ENCODE results near the gene MDGA2.
"Not testable (repeated sequence)": the region's sequence is repeated elsewhere in the genome, so short reads cannot be mapped to it uniquely, and the experiment has no call there.

The MDGA2 gene

GRCh38 chr14:47322751-47323150 is 352.7 kb downstream of the MDGA2 start:
- DNase-seq: no peak

DNA sequence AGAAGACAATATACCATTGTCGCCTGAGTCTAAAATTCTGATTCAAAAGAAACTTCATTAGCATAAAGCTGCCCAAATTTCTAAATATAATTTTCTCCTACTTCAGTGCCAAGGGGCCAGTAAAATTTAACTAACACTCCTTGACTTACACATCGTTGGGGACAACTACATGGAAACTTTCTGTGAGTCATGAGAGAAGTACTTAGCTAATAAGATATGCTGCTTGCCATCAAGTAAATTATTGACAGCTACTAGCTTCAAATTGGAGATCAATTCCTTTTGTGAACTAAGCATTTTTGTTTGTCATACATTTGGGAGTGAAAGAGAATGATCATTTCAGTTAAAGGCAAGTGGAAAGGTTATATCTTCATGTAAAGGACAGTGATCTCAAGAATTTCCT is 373.3 kb downstream of the MDGA2 start:
- DNase-seq: no peak

DNA sequence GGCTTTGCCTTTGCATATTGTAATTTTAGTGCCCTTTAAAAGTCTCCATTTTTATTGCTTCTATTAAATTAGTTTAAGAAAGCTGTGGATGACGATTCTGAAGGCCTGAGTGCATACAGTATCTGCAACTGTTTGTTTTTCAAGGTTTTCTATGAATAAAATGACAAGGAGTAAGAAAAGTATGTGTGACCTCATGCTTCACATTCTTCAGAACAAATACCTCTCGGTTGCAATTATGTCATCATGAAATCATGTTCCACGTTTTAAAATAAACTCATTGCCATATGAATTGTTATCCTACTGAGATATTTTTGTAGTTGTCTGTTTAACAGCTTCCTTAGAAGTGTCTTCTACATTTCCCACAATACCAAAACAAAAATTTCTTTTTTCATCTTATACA is 374.6 kb downstream of the MDGA2 start:
- no peak for DNase-seq

- DNase-seq: no peak
Measured at GRCh38 chr14:47297374-47297773, 378.0 kb downstream of the MDGA2 start.

- no peak for DNase-seq
Measured at GRCh38 chr14:47284283-47284682, 391.1 kb downstream of the MDGA2 start.

- not testable (repeated sequence) for DNase-seq
Measured at GRCh38 chr14:47281761-47282160, 393.6 kb downstream of the MDGA2 start.

GRCh38 chr14:47278233-47278842 is 397.1 kb downstream of the MDGA2 start:
- DNase-seq: no peak

- no peak for DNase-seq
Measured at GRCh38 chr14:47277703-47278102, 397.7 kb downstream of the MDGA2 start.

- DNase-seq: no peak
Measured at GRCh38 chr14:47276931-47277330, 398.5 kb downstream of the MDGA2 start.

DNA sequence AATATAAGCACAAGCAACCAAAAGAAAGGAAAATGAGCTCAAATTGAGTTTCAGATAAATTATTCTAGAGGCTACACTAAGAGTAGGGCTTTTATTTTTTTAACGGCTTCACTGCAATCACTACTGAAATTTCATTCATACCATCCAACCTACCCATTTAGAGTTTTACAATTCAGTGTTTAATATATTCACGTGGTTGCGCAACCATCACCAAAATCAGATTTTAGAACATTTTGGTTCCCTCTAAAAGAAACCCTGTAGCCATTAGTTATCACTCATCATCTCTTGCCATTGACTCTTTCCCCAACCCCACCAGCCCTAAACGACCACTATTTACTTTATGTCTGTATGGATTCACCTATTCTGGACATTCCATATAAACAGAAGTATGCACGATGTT is 401.5 kb downstream of the MDGA2 start:
- DNase-seq: no peak

- DNase-seq: no peak
Measured at GRCh38 chr14:47270715-47271114, 404.7 kb downstream of the MDGA2 start.

- DNase-seq: no peak
Measured at GRCh38 chr14:47269756-47270492, 405.5 kb downstream of the MDGA2 start.

GRCh38 chr14:47264842-47265241 is 410.6 kb downstream of the MDGA2 start:
- DNase-seq: no peak

- no peak for DNase-seq
Measured at GRCh38 chr14:47262801-47263200, 412.6 kb downstream of the MDGA2 start.

- DNase-seq: no peak
Measured at GRCh38 chr14:47261350-47261749, 414.1 kb downstream of the MDGA2 start.

DNA sequence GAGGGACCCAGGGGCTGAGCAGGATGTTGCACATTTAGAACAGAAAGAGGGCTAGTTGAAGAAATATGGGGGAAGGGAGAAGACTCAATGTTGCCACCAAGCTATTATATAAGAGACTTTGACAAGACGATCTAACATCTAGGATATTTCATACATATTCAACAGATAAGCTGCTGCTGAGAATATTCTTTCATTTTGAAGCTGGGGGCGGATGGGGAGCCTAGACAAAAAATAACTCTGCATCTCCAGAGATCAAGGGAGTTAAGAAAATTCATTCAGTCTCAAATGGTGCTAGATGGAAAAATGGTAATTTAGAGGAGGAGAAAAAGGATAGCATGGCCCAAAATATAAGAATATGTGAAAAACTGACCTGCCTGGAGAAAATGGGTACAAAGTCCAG is 415.6 kb downstream of the MDGA2 start:
- no peak for DNase-seq

DNA sequence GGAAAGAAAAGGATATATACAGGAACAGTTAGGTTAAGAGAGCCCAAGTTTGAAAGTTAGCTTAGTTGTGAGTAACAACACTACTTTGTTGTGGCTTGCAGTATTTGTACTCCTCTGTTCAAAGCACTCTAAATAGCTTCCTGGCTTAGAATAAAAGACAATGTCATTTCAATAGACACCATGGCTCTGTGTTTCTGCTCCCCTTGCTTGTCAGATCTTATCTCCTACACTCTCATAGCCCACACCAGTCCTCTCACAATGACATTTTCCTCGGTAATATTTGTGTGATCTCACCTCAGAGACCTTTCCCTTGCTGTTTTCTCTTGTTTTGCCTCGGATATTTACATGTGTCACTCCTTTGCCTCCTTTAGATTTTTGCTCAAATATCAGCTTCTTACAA is 418.4 kb downstream of the MDGA2 start:
- DNase-seq: no peak

- no peak for DNase-seq
Measured at GRCh38 chr14:47252802-47253201, 422.6 kb downstream of the MDGA2 start.

GRCh38 chr14:47246367-47246766 is 429.0 kb downstream of the MDGA2 start:
- no peak for DNase-seq

GRCh38 chr14:47242579-47242978 is 432.8 kb downstream of the MDGA2 start:
- not testable (repeated sequence) for DNase-seq

- DNase-seq: no peak
Measured at GRCh38 chr14:47240748-47241437, 434.5 kb downstream of the MDGA2 start.

DNA sequence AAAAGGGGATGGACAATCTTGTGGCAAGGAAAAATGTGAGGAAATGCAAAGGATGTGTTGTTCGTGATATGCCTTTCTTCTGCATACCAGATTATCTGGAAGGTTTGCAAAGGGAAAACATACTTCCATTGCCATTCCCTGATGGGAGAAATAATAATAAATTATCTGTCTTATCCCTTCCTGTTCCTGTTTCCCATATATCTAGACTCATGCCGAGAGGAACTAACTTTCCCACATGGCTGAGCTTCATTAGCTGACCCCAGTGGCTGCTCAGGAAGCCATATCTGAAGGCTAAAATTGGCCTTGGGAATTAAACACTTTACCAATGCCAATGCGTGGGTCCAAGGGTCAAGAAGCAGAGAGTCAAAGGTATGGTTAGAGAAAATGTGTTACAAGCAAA is 439.8 kb downstream of the MDGA2 start:
- no peak for DNase-seq

DNA sequence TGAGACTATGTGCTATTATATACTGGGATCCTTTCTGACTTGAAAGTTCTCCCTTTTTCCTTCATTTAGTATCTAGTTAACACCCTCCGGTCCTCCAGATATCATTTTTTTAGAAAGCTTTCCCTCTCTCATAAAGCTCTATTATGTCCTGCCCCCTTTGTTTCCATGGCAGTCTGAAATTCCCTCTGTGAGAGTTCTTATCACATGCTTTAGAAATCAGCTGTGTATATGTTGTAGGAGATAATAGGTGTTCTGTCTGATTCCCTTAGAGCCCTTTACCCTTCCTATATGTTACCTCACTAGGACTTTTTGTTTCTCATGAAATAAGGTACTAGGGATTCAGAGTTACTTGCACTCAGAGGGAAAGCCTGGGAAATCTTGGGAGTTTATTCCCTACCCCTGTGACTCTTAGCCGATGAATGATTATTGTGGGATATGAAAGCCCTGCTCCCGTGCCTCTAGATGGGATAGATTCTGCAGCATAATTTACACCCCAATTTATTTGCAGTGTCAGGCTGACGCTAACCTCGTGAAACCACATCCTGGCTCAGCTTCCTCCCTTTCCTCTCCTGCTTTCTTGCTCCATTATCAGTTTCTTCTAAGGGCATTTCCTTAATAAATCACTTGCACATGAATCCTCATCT is 448.4 kb downstream of the MDGA2 start:
- no peak for DNase-seq

DNA sequence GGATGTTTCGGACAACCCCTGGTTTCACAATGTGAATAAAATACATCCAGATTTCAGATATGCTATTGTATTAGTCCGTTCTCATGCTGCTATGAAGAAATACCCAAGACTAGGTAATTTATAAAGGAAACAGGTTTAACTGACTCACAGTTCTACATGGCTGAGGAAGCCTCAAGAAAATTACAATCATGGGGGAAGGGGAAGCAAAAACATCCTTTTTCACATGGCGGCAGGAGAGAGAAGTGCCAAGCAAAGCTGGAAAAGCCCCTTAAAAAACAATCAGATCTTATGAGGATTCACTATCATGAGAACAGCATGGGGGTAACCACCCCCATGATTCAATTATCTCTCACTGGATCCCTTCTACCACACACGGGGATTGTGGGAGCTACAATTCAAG is 451.7 kb downstream of the MDGA2 start:
- DNase-seq: no peak

All from activated gamma-delta T cell (primary cell).